ENCODE data around the gene TUBB2A.

Gene TUBB2A

GRCh38 chr6:3119040-3119723 is 38.2 kb downstream of the TUBB2A start:
- Histone ChIP-seq H3K9ac (ENCODE audit: low read length) (peak overlapping the region; percentile 92), H3K27ac (ENCODE audit: low read depth, low read length) (peak overlapping the region; percentile 83), H3K36me3 (ENCODE audit: control insufficient read depth, insufficient read depth, low read length) (peaks cover 5% of the 10 kb centered on the region; the same call in 1 of the 2 replicates), H3K4me1 (ENCODE audit: control insufficient read depth, insufficient read depth, low read length) (peaks cover 12% of the 10 kb centered on the region), H3K9me3 (ENCODE audit: control insufficient read depth, insufficient read depth, low read depth, low read length) (no peaks in the 10 kb centered on the region), H3K4me3 (ENCODE audit: low read depth, low read length) (peak overlapping the region; percentile 81), H3K27me3 (ENCODE audit: control insufficient read depth, insufficient read depth, low read length) (no peaks in the 10 kb centered on the region)

GRCh38 chr6:3118353-3119039 is 38.8 kb downstream of the TUBB2A start, which contains the start of gene BPHL:
BPHL (plus strand) TSS chr6:3118711; CDS start chr6:3118741, 30 bp downstream.
- Histone ChIP-seq H3K27me3 (ENCODE audit: control insufficient read depth, insufficient read depth, low read length) (no peaks in the 10 kb centered on the region), H3K27ac (ENCODE audit: low read depth, low read length) (peak within 1 kb of the TSS; percentile 83), H3K9ac (ENCODE audit: low read length) (peak within 1 kb of the TSS; percentile 92), H3K36me3 (ENCODE audit: control insufficient read depth, insufficient read depth, low read length) (peaks cover 11% of the 10 kb centered on the region; the same call in 1 of the 2 replicates), H3K4me1 (ENCODE audit: control insufficient read depth, insufficient read depth, low read length) (peaks cover 12% of the 10 kb centered on the region), H3K9me3 (ENCODE audit: control insufficient read depth, insufficient read depth, low read depth, low read length) (no peaks in the 10 kb centered on the region), H3K4me3 (ENCODE audit: low read depth, low read length) (peak within 1 kb of the TSS; percentile 81)

GRCh38 chr6:3117912-3118352 is 39.4 kb downstream of the TUBB2A start:
- Histone ChIP-seq H3K27me3 (ENCODE audit: control insufficient read depth, insufficient read depth, low read length) (no peaks in the 10 kb centered on the region), H3K9me3 (ENCODE audit: control insufficient read depth, insufficient read depth, low read depth, low read length) (no peaks in the 10 kb centered on the region), H3K27ac (ENCODE audit: low read depth, low read length) (peak overlapping the region; percentile 83; the same call in 1 of the 2 replicates), H3K4me1 (ENCODE audit: control insufficient read depth, insufficient read depth, low read length) (peaks cover 12% of the 10 kb centered on the region), H3K36me3 (ENCODE audit: control insufficient read depth, insufficient read depth, low read length) (peaks cover 16% of the 10 kb centered on the region), H3K4me3 (ENCODE audit: low read depth, low read length) (peak overlapping the region; percentile 81), H3K9ac (ENCODE audit: low read length) (peak overlapping the region; percentile 92)

GRCh38 chr6:3114377-3114776 is 43.0 kb downstream of the TUBB2A start:
- Histone ChIP-seq H3K9ac (ENCODE audit: low read length) (no peak overlapping the region), H3K4me1 (ENCODE audit: control insufficient read depth, insufficient read depth, low read length) (peaks cover 9% of the 10 kb centered on the region), H3K27me3 (ENCODE audit: control insufficient read depth, insufficient read depth, low read length) (no peaks in the 10 kb centered on the region), H3K4me3 (ENCODE audit: low read depth, low read length) (no peak overlapping the region), H3K36me3 (ENCODE audit: control insufficient read depth, insufficient read depth, low read length) (peaks cover 43% of the 10 kb centered on the region), H3K27ac (ENCODE audit: low read depth, low read length) (no peak overlapping the region), H3K9me3 (ENCODE audit: control insufficient read depth, insufficient read depth, low read depth, low read length) (no peaks in the 10 kb centered on the region)

GRCh38 chr6:3109761-3110160 is 47.6 kb downstream of the TUBB2A start:
- Histone ChIP-seq H3K4me1 (ENCODE audit: control insufficient read depth, insufficient read depth, low read length) (no peaks in the 10 kb centered on the region), H3K27ac (ENCODE audit: low read depth, low read length) (no peak overlapping the region), H3K36me3 (ENCODE audit: control insufficient read depth, insufficient read depth, low read length) (peaks cover 75% of the 10 kb centered on the region), H3K9me3 (ENCODE audit: control insufficient read depth, insufficient read depth, low read depth, low read length) (no peaks in the 10 kb centered on the region), H3K4me3 (ENCODE audit: low read depth, low read length) (no peak overlapping the region), H3K27me3 (ENCODE audit: control insufficient read depth, insufficient read depth, low read length) (no peaks in the 10 kb centered on the region), H3K9ac (ENCODE audit: low read length) (no peak overlapping the region)

- Histone ChIP-seq H3K4me3 (ENCODE audit: low read depth, low read length) (no peak overlapping the region), H3K36me3 (ENCODE audit: control insufficient read depth, insufficient read depth, low read length) (peaks cover 74% of the 10 kb centered on the region), H3K4me1 (ENCODE audit: control insufficient read depth, insufficient read depth, low read length) (no peaks in the 10 kb centered on the region), H3K9ac (ENCODE audit: low read length) (no peak overlapping the region), H3K9me3 (ENCODE audit: control insufficient read depth, insufficient read depth, low read depth, low read length) (no peaks in the 10 kb centered on the region), H3K27ac (ENCODE audit: low read depth, low read length) (no peak overlapping the region), H3K27me3 (ENCODE audit: control insufficient read depth, insufficient read depth, low read length) (no peaks in the 10 kb centered on the region)
Measured at GRCh38 chr6:3108746-3109414, 48.5 kb downstream of the TUBB2A start.

All from HUES6 (cell line).